ENCODE data around the gene CALML5. TPM values are rescaled to one million over a fixed set of nuclear protein-coding genes. Genes with fewer than 3 reads are reported as not detected.

The CALML5 gene
- total and polyA plus RNA-seq, 9 of the 15 experiments (the other 6 are each of a cell fraction or from before 2014, with no cell fraction given), result not detected

GRCh38 chr10:5461914-5462840 is 37.2 kb downstream of the CALML5 start (continued):
- TF ChIP-seq RBFOX2 (IDR thresholded peaks at IDR 0.05; ENCODE audit: low read depth, low read length), result peak; percentile 72
- no peak for TF ChIP-seq TEAD1 (CRISPR knock-in tag; IDR thresholded peaks at IDR 0.05)
- peak; percentile 67; the same call in 1 of the 2 replicates for TF ChIP-seq LEF1 (IDR thresholded peaks at IDR 0.05)
- TF ChIP-seq, protein P1, sequence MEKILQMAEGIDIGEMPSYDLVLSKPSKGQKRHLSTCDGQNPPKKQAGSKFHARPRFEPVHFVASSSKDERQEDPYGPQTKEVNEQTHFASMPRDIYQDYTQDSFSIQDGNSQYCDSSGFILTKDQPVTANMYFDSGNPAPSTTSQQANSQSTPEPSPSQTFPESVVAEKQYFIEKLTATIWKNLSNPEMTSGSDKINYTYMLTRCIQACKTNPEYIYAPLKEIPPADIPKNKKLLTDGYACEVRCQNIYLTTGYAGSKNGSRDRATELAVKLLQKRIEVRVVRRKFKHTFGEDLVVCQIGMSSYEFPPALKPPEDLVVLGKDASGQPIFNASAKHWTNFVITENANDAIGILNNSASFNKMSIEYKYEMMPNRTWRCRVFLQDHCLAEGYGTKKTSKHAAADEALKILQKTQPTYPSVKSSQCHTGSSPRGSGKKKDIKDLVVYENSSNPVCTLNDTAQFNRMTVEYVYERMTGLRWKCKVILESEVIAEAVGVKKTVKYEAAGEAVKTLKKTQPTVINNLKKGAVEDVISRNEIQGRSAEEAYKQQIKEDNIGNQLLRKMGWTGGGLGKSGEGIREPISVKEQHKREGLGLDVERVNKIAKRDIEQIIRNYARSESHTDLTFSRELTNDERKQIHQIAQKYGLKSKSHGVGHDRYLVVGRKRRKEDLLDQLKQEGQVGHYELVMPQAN (IDR thresholded peaks at IDR 0.05; ENCODE audit: borderline replicate concordance), result no peak
- TF ChIP-seq TAF15 (IDR thresholded peaks at IDR 0.05; ENCODE audit: low read depth, low read length), result no peak
- TF ChIP-seq, protein P2, sequence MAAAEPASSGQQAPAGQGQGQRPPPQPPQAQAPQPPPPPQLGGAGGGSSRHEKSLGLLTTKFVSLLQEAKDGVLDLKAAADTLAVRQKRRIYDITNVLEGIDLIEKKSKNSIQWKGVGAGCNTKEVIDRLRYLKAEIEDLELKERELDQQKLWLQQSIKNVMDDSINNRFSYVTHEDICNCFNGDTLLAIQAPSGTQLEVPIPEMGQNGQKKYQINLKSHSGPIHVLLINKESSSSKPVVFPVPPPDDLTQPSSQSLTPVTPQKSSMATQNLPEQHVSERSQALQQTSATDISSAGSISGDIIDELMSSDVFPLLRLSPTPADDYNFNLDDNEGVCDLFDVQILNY (CRISPR knock-in tag; IDR thresholded peaks at IDR 0.05), result no peak
- TF ChIP-seq, protein P3, sequence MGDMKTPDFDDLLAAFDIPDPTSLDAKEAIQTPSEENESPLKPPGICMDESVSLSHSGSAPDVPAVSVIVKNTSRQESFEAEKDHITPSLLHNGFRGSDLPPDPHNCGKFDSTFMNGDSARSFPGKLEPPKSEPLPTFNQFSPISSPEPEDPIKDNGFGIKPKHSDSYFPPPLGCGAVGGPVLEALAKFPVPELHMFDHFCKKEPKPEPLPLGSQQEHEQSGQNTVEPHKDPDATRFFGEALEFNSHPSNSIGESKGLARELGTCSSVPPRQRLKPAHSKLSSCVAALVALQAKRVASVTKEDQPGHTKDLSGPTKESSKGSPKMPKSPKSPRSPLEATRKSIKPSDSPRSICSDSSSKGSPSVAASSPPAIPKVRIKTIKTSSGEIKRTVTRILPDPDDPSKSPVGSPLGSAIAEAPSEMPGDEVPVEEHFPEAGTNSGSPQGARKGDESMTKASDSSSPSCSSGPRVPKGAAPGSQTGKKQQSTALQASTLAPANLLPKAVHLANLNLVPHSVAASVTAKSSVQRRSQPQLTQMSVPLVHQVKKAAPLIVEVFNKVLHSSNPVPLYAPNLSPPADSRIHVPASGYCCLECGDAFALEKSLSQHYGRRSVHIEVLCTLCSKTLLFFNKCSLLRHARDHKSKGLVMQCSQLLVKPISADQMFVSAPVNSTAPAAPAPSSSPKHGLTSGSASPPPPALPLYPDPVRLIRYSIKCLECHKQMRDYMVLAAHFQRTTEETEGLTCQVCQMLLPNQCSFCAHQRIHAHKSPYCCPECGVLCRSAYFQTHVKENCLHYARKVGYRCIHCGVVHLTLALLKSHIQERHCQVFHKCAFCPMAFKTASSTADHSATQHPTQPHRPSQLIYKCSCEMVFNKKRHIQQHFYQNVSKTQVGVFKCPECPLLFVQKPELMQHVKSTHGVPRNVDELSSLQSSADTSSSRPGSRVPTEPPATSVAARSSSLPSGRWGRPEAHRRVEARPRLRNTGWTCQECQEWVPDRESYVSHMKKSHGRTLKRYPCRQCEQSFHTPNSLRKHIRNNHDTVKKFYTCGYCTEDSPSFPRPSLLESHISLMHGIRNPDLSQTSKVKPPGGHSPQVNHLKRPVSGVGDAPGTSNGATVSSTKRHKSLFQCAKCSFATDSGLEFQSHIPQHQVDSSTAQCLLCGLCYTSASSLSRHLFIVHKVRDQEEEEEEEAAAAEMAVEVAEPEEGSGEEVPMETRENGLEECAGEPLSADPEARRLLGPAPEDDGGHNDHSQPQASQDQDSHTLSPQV (IDR thresholded peaks at IDR 0.05), result peak; percentile 93
- TF ChIP-seq MBD2 (IDR thresholded peaks at IDR 0.05; ENCODE audit: borderline replicate concordance, low read depth), result peak; percentile 43; the same call in 1 of the 2 replicates
- TF ChIP-seq, protein P4, sequence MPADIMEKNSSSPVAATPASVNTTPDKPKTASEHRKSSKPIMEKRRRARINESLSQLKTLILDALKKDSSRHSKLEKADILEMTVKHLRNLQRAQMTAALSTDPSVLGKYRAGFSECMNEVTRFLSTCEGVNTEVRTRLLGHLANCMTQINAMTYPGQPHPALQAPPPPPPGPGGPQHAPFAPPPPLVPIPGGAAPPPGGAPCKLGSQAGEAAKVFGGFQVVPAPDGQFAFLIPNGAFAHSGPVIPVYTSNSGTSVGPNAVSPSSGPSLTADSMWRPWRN (IDR thresholded peaks at IDR 0.05; ENCODE audit: low read depth), result no peak
- TF ChIP-seq NFRKB (IDR thresholded peaks at IDR 0.05; ENCODE audit: low read depth), result peak; percentile 79
- TF ChIP-seq SMARCC2 (IDR thresholded peaks at IDR 0.05; ENCODE audit: low read depth), result 0 out of 2 replicates have a peak, but pooled peaks have one; percentile 60
- peak; percentile 79; the same call in 1 of the 2 replicates for TF ChIP-seq CREB5 (CRISPR knock-in tag; IDR thresholded peaks at IDR 0.05)
- peak; percentile 65 for TF ChIP-seq NCOR1 (IDR thresholded peaks at IDR 0.05)
- peak; percentile 71 for TF ChIP-seq RBM22 (IDR thresholded peaks at IDR 0.05; ENCODE audit: low read depth, low read length, poor library complexity, severe bottlenecking)
- TF ChIP-seq CREB3L1 (IDR thresholded peaks at IDR 0.05; ENCODE audit: borderline replicate concordance, low read depth), result 0 out of 2 replicates have a peak, but pooled peaks have one; percentile 31
